Measurements from ENCODE around the gene EVL.
"Not testable (repeated sequence)": the region's sequence is repeated elsewhere in the genome, so short reads cannot be mapped to it uniquely, and the experiment has no call there.

EVL gene

GRCh38 chr14:100065111-100065871, at the start of gene EVL:
EVL (plus strand) TSS chr14:100065422; CDS start chr14:100065501, 79 bp downstream.
- DNase-seq (ENCODE audit: low read depth in 2 of 2), result no peak

- no peak for DNase-seq (ENCODE audit: low read depth in 2 of 2)
Observed at GRCh38 chr14:100017553-100017952, 47.7 kb upstream of the EVL start.

GRCh38 chr14:100018054-100018453, 47.2 kb upstream of the EVL start:
- DNase-seq (ENCODE audit: low read depth in 2 of 2), result no peak

GRCh38 chr14:100018482-100018881, 46.7 kb upstream of the EVL start:
- DNase-seq (ENCODE audit: low read depth in 2 of 2), result no peak

GRCh38 chr14:100019156-100019744, 46.0 kb upstream of the EVL start:
- no peak for DNase-seq (ENCODE audit: low read depth in 2 of 2)

- no peak for DNase-seq (ENCODE audit: low read depth in 2 of 2)
Observed at GRCh38 chr14:100020629-100021028, 44.6 kb upstream of the EVL start.

- peak; percentile 78 to 79 for DNase-seq (ENCODE audit: low read depth in 2 of 2)
Observed at GRCh38 chr14:100022772-100023451, 42.3 kb upstream of the EVL start.

- DNase-seq (ENCODE audit: low read depth in 2 of 2), result no peak
Observed at GRCh38 chr14:100025111-100025510, 40.1 kb upstream of the EVL start.

GRCh38 chr14:100027771-100028490, 37.3 kb upstream of the EVL start:
- no peak for DNase-seq (ENCODE audit: low read depth in 2 of 2)

GRCh38 chr14:100028990-100029677, 36.1 kb upstream of the EVL start:
- no peak for DNase-seq (ENCODE audit: low read depth in 2 of 2)

GRCh38 chr14:100030006-100030405, 35.2 kb upstream of the EVL start:
- DNase-seq (ENCODE audit: low read depth in 2 of 2), result not testable (repeated sequence)

- peak; percentile 75 to 79 for DNase-seq (ENCODE audit: low read depth in 2 of 2)
Observed at GRCh38 chr14:100030452-100031153, 34.6 kb upstream of the EVL start.

- peak; percentile 96 to 97 for DNase-seq (ENCODE audit: low read depth in 2 of 2)
Observed at GRCh38 chr14:100031506-100032281, 33.5 kb upstream of the EVL start.

- no peak for DNase-seq (ENCODE audit: low read depth in 2 of 2)
Observed at GRCh38 chr14:100032738-100033137, 32.5 kb upstream of the EVL start.

GRCh38 chr14:100033347-100034075, 31.7 kb upstream of the EVL start:
- DNase-seq (ENCODE audit: low read depth in 2 of 2), result no peak

- DNase-seq (ENCODE audit: low read depth in 2 of 2), result no peak
Observed at GRCh38 chr14:100034468-100034867, 30.8 kb upstream of the EVL start.

- DNase-seq (ENCODE audit: low read depth in 2 of 2), result no peak
Observed at GRCh38 chr14:100034961-100035500, 30.2 kb upstream of the EVL start.

- DNase-seq (ENCODE audit: low read depth in 2 of 2), result no peak
Observed at GRCh38 chr14:100035700-100036099, 29.5 kb upstream of the EVL start.

GRCh38 chr14:100037353-100037752, 27.9 kb upstream of the EVL start:
- DNase-seq (ENCODE audit: low read depth in 2 of 2), result no peak
